HepG2 (cell line): ENCODE results near the gene SAYSD1. TPM values are rescaled to one million over a fixed set of nuclear protein-coding genes. Genes with fewer than 3 reads are reported as not detected.

Experiments
- ATAC-seq: fragments of 200-7000 bp; cut with Tn5 transposase; 3 replicates; pipeline ENCODE4 v1.9.1; 2020; ENCODE audit warnings: mild to moderate bottlenecking, moderate library complexity
- BruUV-seq: library from RNA; stranded (reverse); fragments of 400-500 nt; replicated peaks from 2 replicates; lab custom pipeline; 2021; lab: Mats Ljungman, UMichigan
- CTCF ChIA-PET: fragments of 300-600 bp; formaldehyde crosslinking; extraction: SDS; loops from one replicate; lab custom pipeline; 2021; ENCODE audit warnings: low total read pairs, inconsistent platforms, low intra/inter-chr PET ratio; lab: Yijun Ruan, JAX
- POLR2A ChIA-PET: fragments of 350-600 bp; sonication (Branson Sonifier 250); formaldehyde crosslinking; loops from one replicate; lab custom pipeline; 2020; ENCODE audit warnings: antibody characterized with exemption, inconsistent platforms; lab: Yijun Ruan, JAX
- DNase-seq: peaks from one replicate; pipeline ENCODE4 v3.0.0-alpha.2; 2015; ENCODE audit warnings: low spot score
- FAIRE-seq: peaks from 3 replicates; lab custom pipeline; 2011; peaks lifted over from hg19 to GRCh38; lab: Jason Lieb, UNC
- H2AFZ ChIP-seq: one replicate; pipeline ENCODE4 v1.6.1; 2011; ENCODE audit warnings: low read length, inconsistent platforms
- H3K27ac ChIP-seq: fragments of 300-600 bp; 3 replicates; pipeline ENCODE4 v1.8.0; 2011; ENCODE audit warnings: mixed run types, mild to moderate bottlenecking, mixed read lengths, low read length, inconsistent platforms; ENCODE audit not compliant: insufficient read depth; ENCODE audit errors: extremely low read length
- H3K27me3 ChIP-seq, 2 experiments: fragments of 200-600 bp in 1 of 2; 2 replicates in 1 of 2; 3 replicates in 1 of 2; pipeline versions ENCODE4 v1.6.0 to v1.8.0; 2011; ENCODE audit warnings: low read length in 2 of 2, mild to moderate bottlenecking in 2 of 2, moderate library complexity in 2 of 2, inconsistent platforms in 1 of 2; ENCODE audit not compliant: insufficient read depth in 2 of 2, control insufficient read depth in 1 of 2
- H3K36me3 ChIP-seq, 2 experiments: fragments of 200-600 bp in 1 of 2; replicated peaks in 1 of 2; 2 replicates in 1 of 2; 3 replicates in 1 of 2; pipeline versions ENCODE4 v1.5.1 to v1.8.0; 2011; ENCODE audit warnings: low read length in 2 of 2, inconsistent platforms in 1 of 2; ENCODE audit not compliant: insufficient read depth in 2 of 2, control insufficient read depth in 1 of 2
- H3K4me1 ChIP-seq: 2 replicates; pipeline ENCODE4 v1.5.1; 2012; ENCODE audit warnings: low read length, inconsistent platforms; ENCODE audit not compliant: insufficient read depth
- H3K4me2 ChIP-seq: 2 replicates; pipeline ENCODE4 v1.6.0; 2011; ENCODE audit warnings: low read depth, low read length, inconsistent platforms
- H3K4me3 ChIP-seq, 3 experiments: fragments of 200-600 bp in 1 of 3; sonication (generic), shearing (Covaris generic) in 1 of 3; replicated peaks in 1 of 3; 2 replicates each; pipeline ENCODE4 v1.5.1; 2011 to 2016; ENCODE audit warnings: low read length in 3 of 3, inconsistent platforms in 2 of 3, low read depth in 2 of 3, mild to moderate bottlenecking in 2 of 3, control low read depth in 1 of 3, mixed read lengths in 1 of 3; ENCODE audit not compliant: insufficient read depth in 1 of 3
- H3K79me2 ChIP-seq: one replicate; pipeline ENCODE4 v1.6.1; 2011; ENCODE audit warnings: low read length, inconsistent platforms; ENCODE audit not compliant: insufficient read depth
- H3K9ac ChIP-seq: 2 replicates; pipeline ENCODE4 v1.6.0; 2011; ENCODE audit warnings: mild to moderate bottlenecking, low read depth, low read length, inconsistent platforms; ENCODE audit not compliant: insufficient read depth
- H3K9me3 ChIP-seq: 2 replicates; pipeline ENCODE4 v1.5.1; 2012; ENCODE audit warnings: mild to moderate bottlenecking, low read length
- H4K20me1 ChIP-seq: 2 replicates; pipeline ENCODE4 v1.6.0; 2011; ENCODE audit warnings: inconsistent platforms, mild to moderate bottlenecking, low read length, moderate library complexity; ENCODE audit not compliant: insufficient read depth
- FLYWCH1 ChIP-seq: sonication (generic); formaldehyde crosslinking; IDR thresholded peaks from 2 replicates; pipeline ENCODE4 v1.8.1; 2023; ENCODE audit warnings: mild to moderate bottlenecking, missing genetic modification reagents
- HOXA7 ChIP-seq: sonication (generic); formaldehyde crosslinking; IDR thresholded peaks from 2 replicates; pipeline ENCODE4 v1.8.1; 2022; ENCODE audit warnings: mild to moderate bottlenecking, missing genetic modification reagents, moderate library complexity
- PPARG ChIP-seq: conservative IDR thresholded peaks from 2 replicates; pipeline ENCODE4 v1.6.1; 2016; ENCODE audit warnings: missing biosample characterization, missing genetic modification reagents
- REL ChIP-seq: sonication (generic); formaldehyde crosslinking; conservative IDR thresholded peaks from 2 replicates; pipeline ENCODE4 v1.8.0; 2022; ENCODE audit warnings: mild to moderate bottlenecking, missing genetic modification reagents, moderate library complexity
- SP5 ChIP-seq: IDR thresholded peaks from 2 replicates; pipeline ENCODE4 v1.6.1; 2016; ENCODE audit warnings: low read depth, borderline replicate concordance
- TOPORS ChIP-seq: sonication (generic); formaldehyde crosslinking; IDR thresholded peaks from 2 replicates; pipeline ENCODE4 v1.8.0; 2023; ENCODE audit warnings: mild to moderate bottlenecking, missing genetic modification reagents
- ZFP90 ChIP-seq: sonication (generic); formaldehyde crosslinking; IDR thresholded peaks from 2 replicates; pipeline ENCODE4 v1.8.0; 2022; ENCODE audit warnings: missing genetic modification reagents, mild to moderate bottlenecking, inconsistent platforms, borderline replicate concordance
- ZNF142 ChIP-seq: sonication (generic); formaldehyde crosslinking; IDR thresholded peaks from 2 replicates; pipeline ENCODE4 v1.4.0; 2020; ENCODE audit warnings: missing genetic modification reagents
- WGBS: methylation state at CpG from one replicate; pipeline ENCODE4 v1.1.6; 2017; ENCODE audit warnings: low lambda C conversion rate; 5-methylcytosine and 5-hydroxymethylcytosine counted together
- in situ Hi-C: cut with HindIII; loops from 2 replicates; pipeline ENCODE4 v1.10.0; 2017; ENCODE audit warnings: low pct_unique_long_range_greater_than_20kb; ENCODE audit not compliant: extremely low pct_ligation_motif_present
- intact Hi-C: fragments of 100-400 bp; cut with micrococcal nuclease; formaldehyde crosslinking; loops from one replicate; pipeline ENCODE4 v1.10.0; 2022; ENCODE audit not compliant: unreplicated experiment
- polyA plus RNA-seq, 8 experiments: library from polyadenylated mRNA; depleted of rRNA in 3 of 8; stranded (reverse) in 7 of 8; unstranded in 1 of 8; fragments of >200 nt; fragmentation: Illumina TruSeq in 4 of 8; extraction: Trizol in 4 of 8; gene quantifications; 2 replicates each; pipeline versions ENCODE4 v1.2.1 to v1.2.3, GENCODE V29; 2011 to 2016; ENCODE audit warnings: low read depth in 4 of 8, missing spikeins in 1 of 8, mixed read lengths in 1 of 8; ENCODE audit not compliant: insufficient read depth in 1 of 8
- total RNA-seq, 5 experiments: library from RNA; depleted of rRNA; stranded (reverse); fragments of >200 nt; fragmentation: Illumina TruSeq; extraction: Trizol; gene quantifications; 2 replicates each; pipeline ENCODE4 v1.2.3, GENCODE V29; 2016; ENCODE audit warnings: low read depth in 1 of 5

The SAYSD1 gene
- total and polyA plus RNA-seq, 2 of the 13 experiments (the other 11 are each of a cell fraction or from before 2014, with no cell fraction given) = 10.1 to 16.0 TPM

DNA sequence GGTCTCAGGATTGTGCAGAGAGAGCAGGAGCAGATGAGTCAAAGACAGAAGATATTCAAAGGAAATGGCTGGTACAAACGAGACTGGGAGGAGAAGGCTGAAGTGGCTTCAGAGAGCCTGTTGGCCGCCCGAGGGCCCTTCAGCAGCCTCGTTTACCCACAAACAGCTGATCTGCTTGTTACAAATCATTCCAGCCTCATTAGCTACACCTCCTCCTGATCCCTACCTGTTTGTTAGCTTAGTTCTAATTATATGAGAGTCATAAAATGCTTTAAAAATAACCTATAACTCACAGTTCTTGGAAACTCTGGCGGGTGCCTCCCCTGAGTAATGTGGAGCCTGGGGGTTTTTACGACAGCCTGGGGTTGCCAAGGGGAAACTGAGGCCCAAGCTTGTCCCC lies 53.8 kb downstream of the SAYSD1 start (continued):
- no peak for TF ChIP-seq ZNF142 (CRISPR knock-in tag)
- no peak for TF ChIP-seq ZFP90 (CRISPR knock-in tag)
- no peak for TF ChIP-seq PPARG

DNA sequence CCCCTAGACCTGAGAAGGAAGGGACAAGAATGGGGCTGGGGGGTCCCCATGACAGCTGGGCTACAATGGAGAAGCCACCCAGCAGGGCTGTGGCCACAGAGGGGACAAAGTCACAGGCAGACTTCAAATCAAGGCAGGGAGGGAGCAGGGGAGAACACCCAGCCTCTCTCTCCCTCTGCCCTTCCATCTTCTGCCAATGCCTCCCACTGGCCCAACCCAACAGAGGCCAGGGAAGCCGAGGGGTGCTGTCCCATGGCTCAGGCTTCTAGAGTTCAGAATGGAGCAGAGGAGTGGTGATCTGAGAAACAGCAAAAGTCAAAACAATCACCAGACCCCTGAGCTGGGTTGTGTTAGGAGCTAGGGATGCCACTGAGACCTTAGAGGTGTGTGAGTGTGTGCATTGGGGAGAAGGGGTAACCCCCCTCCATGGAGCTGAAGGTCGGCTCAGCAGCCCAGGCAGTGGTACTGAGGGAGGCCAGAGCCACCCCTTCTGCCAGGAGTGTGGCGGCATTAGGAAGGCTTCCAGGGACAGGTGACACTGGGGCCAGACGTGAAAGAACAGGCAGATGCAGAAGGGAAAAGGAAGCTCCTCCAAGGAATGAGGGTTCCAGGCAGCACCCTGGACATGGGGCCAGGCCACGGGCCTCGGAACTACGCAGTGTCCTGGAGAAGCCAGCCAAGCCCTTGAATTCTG lies 54.4 kb downstream of the SAYSD1 start:
- FAIRE-seq (no peak), ATAC-seq (no peak), DNase-seq (no peak)
- Histone ChIP-seq H3K4me3 (no peak overlapping the region), H3K36me3 (no peaks in the 10 kb centered on the region), H3K27ac (no peak overlapping the region), H3K79me2 (no peaks in the 10 kb centered on the region), H2AFZ (no peak overlapping the region), H3K4me1 (no peaks in the 10 kb centered on the region), H3K4me2 (no peak overlapping the region), H3K27me3 (peaks cover 1 to 16% of the 10 kb centered on the region in 2 experiments; a peak in 3 of 5 replicates), H3K9ac (no peak overlapping the region), H4K20me1 (no peaks in the 10 kb centered on the region), H3K9me3 (no peaks in the 10 kb centered on the region)
- POLR2A ChIA-PET = no interaction called here
- 20% methylated on average over 7 of the region's 7 CpGs for WGBS
- intact Hi-C loops = no loop called here
- TF ChIP-seq SP5 (CRISPR knock-in tag) (no peak), HOXA7 (no peak), FLYWCH1 (no peak), TOPORS (no peak), REL (CRISPR knock-in tag) (no peak)
- CTCF ChIA-PET = no interaction called here
- in situ Hi-C loops = no loop called here
- no TSS peak for BruUV-seq
